ENCODE measurements around the gene ANGPT4. TPM values are rescaled to one million over a fixed set of nuclear protein-coding genes. Genes with fewer than 3 reads are reported as not detected.

ANGPT4 gene
- total RNA-seq, 1 experiment from 2014 or later: 0.20 TPM

- Mint-ChIP-seq H3K27me3 (ENCODE audit: low read depth) (no peaks in the 10 kb centered on the region), H3K4me1 (peaks cover 12% of the 10 kb centered on the region), H3K36me3 (no peaks in the 10 kb centered on the region), H3K4me3 (no peak overlapping the region), H3K27ac (no peak overlapping the region), H3K9me3 (no peaks in the 10 kb centered on the region)
- ATAC-seq: no peak
- ChIA-PET POLR2A (no interaction called here), CTCF (interaction anchor here (0.6 to 9.0 kb wide), 3 partner anchors 23 to 43 kb away, joined by 3 to 71 read pairs (median 19); no protein-coding TSS in a partner anchor)
- TF ChIP-seq ESRRA (CRISPR knock-in tag; IDR thresholded peaks at IDR 0.05; ENCODE audit: borderline replicate concordance): no peak
- TF ChIP-seq ATF6 (CRISPR knock-in tag; IDR thresholded peaks at IDR 0.05): no peak
- TF ChIP-seq MLX (CRISPR knock-in tag; IDR thresholded peaks at IDR 0.05): no peak
- TF ChIP-seq ATF3 (CRISPR knock-in tag; conservative IDR thresholded peaks at IDR 0.05): no peak
- TF ChIP-seq HMGA2 (CRISPR knock-in tag; IDR thresholded peaks at IDR 0.05): no peak
- DNase-seq (ENCODE audit: low spot score): no peak
Observed at GRCh38 chr20:913306-913849, 2.8 kb downstream of the ANGPT4 start.

- H3K4me3 Mint-ChIP-seq: no peak overlapping the region
- CTCF ChIA-PET: interaction anchor here (0.6 to 9.0 kb wide), 20 partner anchors 10 to 202 kb away, joined by 3 to 71 read pairs (median 4); partner anchors contain the start of gene FAM110A
- H3K36me3 Mint-ChIP-seq: no peaks in the 10 kb centered on the region
- no peak overlapping the region for H3K27ac Mint-ChIP-seq
- ATAC-seq (peak; percentile 76), DNase-seq (ENCODE audit: low spot score) (peak; percentile 58)
- POLR2A ChIA-PET: interaction anchor here (0.6 kb wide), 1 partner anchor 84 kb away, joined by 4 read pairs; no protein-coding TSS in a partner anchor
- TF ChIP-seq EMX1 (CRISPR knock-in tag; IDR thresholded peaks at IDR 0.05): no peak
- TF ChIP-seq CDX4 (CRISPR knock-in tag; IDR thresholded peaks at IDR 0.05; ENCODE audit: borderline replicate concordance): no peak
- no peak for TF ChIP-seq FOXP4 (CRISPR knock-in tag; IDR thresholded peaks at IDR 0.05)
- no peak for TF ChIP-seq ZNF281 (CRISPR knock-in tag; IDR thresholded peaks at IDR 0.05)
- no peak for TF ChIP-seq AFF4 (CRISPR knock-in tag; IDR thresholded peaks at IDR 0.05; ENCODE audit: borderline replicate concordance)
- TF ChIP-seq ATF2 (CRISPR knock-in tag; IDR thresholded peaks at IDR 0.05; ENCODE audit: borderline replicate concordance, low read depth): no peak
- TF ChIP-seq OVOL2 (CRISPR knock-in tag; IDR thresholded peaks at IDR 0.05; ENCODE audit: borderline replicate concordance): no peak
- TF ChIP-seq KAT7 (CRISPR knock-in tag; IDR thresholded peaks at IDR 0.05; ENCODE audit: borderline replicate concordance): no peak
- H3K4me1 Mint-ChIP-seq: peaks cover 11% of the 10 kb centered on the region
- H3K27me3 Mint-ChIP-seq (ENCODE audit: low read depth): no peaks in the 10 kb centered on the region
- H3K9me3 Mint-ChIP-seq: no peaks in the 10 kb centered on the region
Observed at GRCh38 chr20:911882-912600, 4.1 kb downstream of the ANGPT4 start.

Measured in WTC11 (cell line).